Suprapubic skin (tissue), 4 donors: Measurements from ENCODE around the gene TSR3. TPM values are rescaled to one million over a fixed set of nuclear protein-coding genes. Genes with fewer than 3 reads are reported as not detected.

ENCODE experiments used
- DNase-seq, 2 donors: peaks; one replicate each; pipeline ENCODE4 v3.0.0-alpha.2; 2019; ENCODE audit warnings: low spot score in 2 of 2
- H3K27ac ChIP-seq: fragments of 200-600 bp; sonication (generic); one replicate; pipeline ENCODE4 v1.5.1; 2019
- H3K27me3 ChIP-seq: fragments of 200-600 bp; sonication (generic); one replicate; pipeline ENCODE4 v1.5.1; 2019
- H3K36me3 ChIP-seq: fragments of 200-600 bp; sonication (generic); one replicate; pipeline ENCODE4 v1.5.1; 2019
- H3K4me1 ChIP-seq: fragments of 200-600 bp; sonication (generic); one replicate; pipeline ENCODE4 v1.5.1; 2019
- H3K4me3 ChIP-seq: fragments of 200-600 bp; sonication (generic); one replicate; pipeline ENCODE4 v1.5.1; 2019; ENCODE audit warnings: mild to moderate bottlenecking
- H3K9me3 ChIP-seq: fragments of 200-600 bp; sonication (generic); one replicate; pipeline ENCODE4 v1.5.1; 2019
- EP300 ChIP-seq: sonication (generic); formaldehyde crosslinking; IDR thresholded peaks from one replicate; pipeline ENCODE4 v1.6.1; 2017; ENCODE audit warnings: antibody characterized with exemption
- POLR2A ChIP-seq, 2 donors: fragments of 450-650 bp; IDR thresholded peaks; one replicate each; pipeline ENCODE4 v1.6.1; 2017; ENCODE audit warnings: antibody characterized with exemption in 2 of 2, mild to moderate bottlenecking in 2 of 2, moderate library complexity in 2 of 2
- POLR2AphosphoS5 ChIP-seq, 3 donors: sonication (generic); formaldehyde crosslinking; IDR thresholded peaks; one replicate each; pipeline ENCODE4 v1.6.1; 2017; ENCODE audit warnings: antibody characterized with exemption in 3 of 3
- WGBS: methylation state at CpG from one replicate; pipeline ENCODE4 v1.1.5; 2018; 5-methylcytosine and 5-hydroxymethylcytosine counted together
- total RNA-seq, 4 donors: library from RNA; depleted of rRNA; stranded (reverse); fragments of >200 nt; gene quantifications; one replicate each; pipeline ENCODE4 v1.1.0, GENCODE V29; 2016
- TF ChIP-seq, protein P1 (sequence below), 2 donors: fragments of 200-600 bp in 1 of 2; fragments of 450-650 bp in 1 of 2; sonication (generic) in 1 of 2; IDR thresholded peaks; one replicate each; pipeline ENCODE4 v1.5.1; 2016 to 2019; ENCODE audit warnings: antibody characterized with exemption in 2 of 2, mild to moderate bottlenecking in 1 of 2, moderate library complexity in 1 of 2

The TSR3 gene
- total RNA-seq, 4 donors from 2014 or later: 48.5 to 70.2 (median 62.1) TPM

DNA sequence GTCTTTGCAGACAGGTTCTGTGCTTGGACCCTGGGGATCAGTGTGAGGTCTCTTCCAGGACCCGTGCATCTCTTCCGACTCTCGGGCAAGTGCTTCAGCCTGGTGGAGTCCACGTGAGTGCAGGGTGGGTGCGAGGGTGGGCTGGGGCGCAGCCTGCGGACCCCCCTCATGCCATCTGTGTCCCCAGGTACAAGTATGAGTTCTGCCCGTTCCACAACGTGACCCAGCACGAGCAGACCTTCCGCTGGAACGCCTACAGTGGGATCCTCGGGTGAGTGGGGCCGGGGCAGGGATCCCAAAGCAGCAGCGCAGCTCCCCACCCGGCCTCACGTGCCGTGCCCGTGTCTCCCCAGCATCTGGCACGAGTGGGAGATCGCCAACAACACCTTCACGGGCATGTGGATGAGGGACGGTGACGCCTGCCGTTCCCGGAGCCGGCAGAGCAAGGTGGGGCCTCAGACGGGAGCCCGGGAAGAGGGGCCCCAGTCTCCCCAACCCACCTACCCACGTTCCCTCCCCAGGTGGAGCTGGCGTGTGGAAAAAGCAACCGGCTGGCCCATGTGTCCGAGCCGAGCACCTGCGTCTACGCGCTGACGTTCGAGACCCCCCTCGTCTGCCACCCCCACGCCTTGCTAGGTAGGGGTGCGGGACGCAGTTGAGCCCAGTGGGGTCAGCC is 10.1 kb upstream of the TSR3 start:
- no peak for DNase-seq
- WGBS: 92% methylated on average over 31 of the region's 43 CpGs
- Histone ChIP-seq H3K9me3 (no peaks in the 10 kb centered on the region), H3K36me3 (peaks cover 77% of the 10 kb centered on the region), H3K4me1 (peaks cover 2% of the 10 kb centered on the region), H3K4me3 (no peak overlapping the region), H3K27ac (no peak overlapping the region), H3K27me3 (no peaks in the 10 kb centered on the region)
- TF ChIP-seq POLR2AphosphoS5 (IDR thresholded peaks at IDR 0.05) (no peak), EP300 (no peak), POLR2A (IDR thresholded peaks at IDR 0.05) (no peak)
- TF ChIP-seq, protein P1, sequence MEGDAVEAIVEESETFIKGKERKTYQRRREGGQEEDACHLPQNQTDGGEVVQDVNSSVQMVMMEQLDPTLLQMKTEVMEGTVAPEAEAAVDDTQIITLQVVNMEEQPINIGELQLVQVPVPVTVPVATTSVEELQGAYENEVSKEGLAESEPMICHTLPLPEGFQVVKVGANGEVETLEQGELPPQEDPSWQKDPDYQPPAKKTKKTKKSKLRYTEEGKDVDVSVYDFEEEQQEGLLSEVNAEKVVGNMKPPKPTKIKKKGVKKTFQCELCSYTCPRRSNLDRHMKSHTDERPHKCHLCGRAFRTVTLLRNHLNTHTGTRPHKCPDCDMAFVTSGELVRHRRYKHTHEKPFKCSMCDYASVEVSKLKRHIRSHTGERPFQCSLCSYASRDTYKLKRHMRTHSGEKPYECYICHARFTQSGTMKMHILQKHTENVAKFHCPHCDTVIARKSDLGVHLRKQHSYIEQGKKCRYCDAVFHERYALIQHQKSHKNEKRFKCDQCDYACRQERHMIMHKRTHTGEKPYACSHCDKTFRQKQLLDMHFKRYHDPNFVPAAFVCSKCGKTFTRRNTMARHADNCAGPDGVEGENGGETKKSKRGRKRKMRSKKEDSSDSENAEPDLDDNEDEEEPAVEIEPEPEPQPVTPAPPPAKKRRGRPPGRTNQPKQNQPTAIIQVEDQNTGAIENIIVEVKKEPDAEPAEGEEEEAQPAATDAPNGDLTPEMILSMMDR (IDR thresholded peaks at IDR 0.05): no peak

GRCh38 chr16:1357906-1358566 is 6.4 kb upstream of the TSR3 start:
- Histone ChIP-seq H3K4me1 (peaks cover 27% of the 10 kb centered on the region), H3K27ac (no peak overlapping the region), H3K4me3 (no peak overlapping the region), H3K36me3 (peaks cover 41% of the 10 kb centered on the region), H3K9me3 (no peaks in the 10 kb centered on the region), H3K27me3 (no peaks in the 10 kb centered on the region)
- 68% methylated on average over 13 of the region's 19 CpGs for WGBS
- TF ChIP-seq POLR2AphosphoS5 (IDR thresholded peaks at IDR 0.05) (no peak), EP300 (no peak), POLR2A (IDR thresholded peaks at IDR 0.05) (no peak)
- TF ChIP-seq, protein P1 (IDR thresholded peaks at IDR 0.05): no peak
- no peak for DNase-seq

GRCh38 chr16:1356061-1356900 is 4.6 kb upstream of the TSR3 start:
- no peaks in the 10 kb centered on the region for H3K27me3 ChIP-seq
- H3K27ac ChIP-seq: no peak overlapping the region
- DNase-seq: no peak
- 80% methylated on average over 16 of the region's 33 CpGs for WGBS
- TF ChIP-seq EP300: no peak
- no peak for TF ChIP-seq POLR2AphosphoS5 (IDR thresholded peaks at IDR 0.05)
- TF ChIP-seq, protein P1 (IDR thresholded peaks at IDR 0.05): no peak
- no peak for TF ChIP-seq POLR2A (IDR thresholded peaks at IDR 0.05)
- peaks cover 24% of the 10 kb centered on the region for H3K36me3 ChIP-seq
- H3K4me1 ChIP-seq: peaks cover 39% of the 10 kb centered on the region
- no peak overlapping the region for H3K4me3 ChIP-seq
- no peaks in the 10 kb centered on the region for H3K9me3 ChIP-seq

- H3K27ac ChIP-seq: no peak overlapping the region
- H3K27me3 ChIP-seq: no peaks in the 10 kb centered on the region
- 87% methylated on average over 6 of the region's 15 CpGs for WGBS
- no peaks in the 10 kb centered on the region for H3K9me3 ChIP-seq
- DNase-seq: no peak
- peaks cover 46% of the 10 kb centered on the region for H3K4me1 ChIP-seq
- H3K36me3 ChIP-seq: peaks cover 23% of the 10 kb centered on the region
- H3K4me3 ChIP-seq: no peak overlapping the region
- TF ChIP-seq POLR2A (IDR thresholded peaks at IDR 0.05): no peak
- TF ChIP-seq, protein P1 (IDR thresholded peaks at IDR 0.05): no peak
- no peak for TF ChIP-seq POLR2AphosphoS5 (IDR thresholded peaks at IDR 0.05)
- TF ChIP-seq EP300: no peak
Observed at GRCh38 chr16:1355591-1355990, 3.9 kb upstream of the TSR3 start.
